HepG2 (cell line): ENCODE data around the gene NOX3. TPM values are rescaled to one million over a fixed set of nuclear protein-coding genes. Genes with fewer than 3 reads are reported as not detected.

Source experiments
- ATF5 ChIP-seq: sonication (generic); formaldehyde crosslinking; IDR thresholded peaks from 2 replicates; pipeline ENCODE4 v1.4.0; 2020; ENCODE audit warnings: mild to moderate bottlenecking, low read depth, missing genetic modification reagents
- BATF2 ChIP-seq: sonication (generic); formaldehyde crosslinking; IDR thresholded peaks from 2 replicates; pipeline ENCODE4 v1.8.0; 2022; ENCODE audit warnings: mild to moderate bottlenecking, missing genetic modification reagents, moderate library complexity
- CREB1 ChIP-seq, 2 experiments: fragments of 450-650 bp in 1 of 2; IDR thresholded peaks; 2 replicates each; pipeline ENCODE4 v1.6.1; 2016 to 2017; ENCODE audit warnings: control low read depth in 1 of 2, mild to moderate bottlenecking in 1 of 2, missing compliant biosample characterization in 1 of 2, missing genetic modification characterization in 1 of 2
- DMAP1 ChIP-seq: IDR thresholded peaks from 2 replicates; pipeline ENCODE4 v1.6.1; 2016
- ELK4 ChIP-seq: sonication (generic); formaldehyde crosslinking; IDR thresholded peaks from 2 replicates; pipeline ENCODE4 v1.9.0; 2021; ENCODE audit warnings: missing genetic modification reagents, borderline replicate concordance
- SIX1 ChIP-seq: sonication (generic); formaldehyde crosslinking; IDR thresholded peaks from 2 replicates; pipeline ENCODE4 v1.4.0; 2020; ENCODE audit warnings: missing genetic modification reagents, borderline replicate concordance
- TEAD3 ChIP-seq: optimal IDR thresholded peaks from 2 replicates; pipeline ENCODE3; 2016; ENCODE audit warnings: borderline replicate concordance
- ZBTB38 ChIP-seq: sonication (generic); formaldehyde crosslinking; IDR thresholded peaks from 2 replicates; pipeline ENCODE4 v1.5.1; 2020; ENCODE audit warnings: mild to moderate bottlenecking, missing genetic modification reagents
- ZNF275 ChIP-seq: sonication (generic); formaldehyde crosslinking; IDR thresholded peaks from 2 replicates; pipeline ENCODE4 v1.8.0; 2022; ENCODE audit warnings: missing genetic modification reagents, mild to moderate bottlenecking, inconsistent platforms, borderline replicate concordance
- ZNF335 ChIP-seq: sonication (generic); formaldehyde crosslinking; IDR thresholded peaks from 2 replicates; pipeline ENCODE4 v1.4.0; 2020; ENCODE audit warnings: missing genetic modification reagents
- ZNF644 ChIP-seq: IDR thresholded peaks from 2 replicates; pipeline ENCODE4 v1.6.1; 2016; ENCODE audit warnings: low read depth
- ZNF652 ChIP-seq: IDR thresholded peaks from 2 replicates; pipeline ENCODE4 v1.6.1; 2016; ENCODE audit warnings: low read depth, borderline replicate concordance
- ZNF691 ChIP-seq: sonication (generic); formaldehyde crosslinking; IDR thresholded peaks from 2 replicates; pipeline ENCODE4 v1.4.0; 2020; ENCODE audit warnings: missing genetic modification reagents, low read depth, mild to moderate bottlenecking, borderline replicate concordance
- ZNF788 ChIP-seq: sonication (generic); formaldehyde crosslinking; IDR thresholded peaks from 2 replicates; pipeline ENCODE4 v1.5.0; 2020; ENCODE audit warnings: mild to moderate bottlenecking, missing genetic modification reagents, borderline replicate concordance
- polyA plus RNA-seq, 8 experiments: library from polyadenylated mRNA; depleted of rRNA in 3 of 8; stranded (reverse) in 7 of 8; unstranded in 1 of 8; fragments of >200 nt; fragmentation: Illumina TruSeq in 4 of 8; extraction: Trizol in 4 of 8; gene quantifications; 2 replicates each; pipeline versions ENCODE4 v1.2.1 to v1.2.3, GENCODE V29; 2011 to 2016; ENCODE audit warnings: low read depth in 4 of 8, missing spikeins in 1 of 8, mixed read lengths in 1 of 8; ENCODE audit not compliant: insufficient read depth in 1 of 8
- total RNA-seq, 5 experiments: library from RNA; depleted of rRNA; stranded (reverse); fragments of >200 nt; fragmentation: Illumina TruSeq; extraction: Trizol; gene quantifications; 2 replicates each; pipeline ENCODE4 v1.2.3, GENCODE V29; 2016; ENCODE audit warnings: low read depth in 1 of 5

Gene NOX3
- total and polyA plus RNA-seq, 2 of the 13 experiments (the other 11 are each of a cell fraction or from before 2014, with no cell fraction given), result 0.09 to 0.18 TPM

GRCh38 chr6:155436981-155437749, 18.5 kb downstream of the NOX3 start (continued):
- TF ChIP-seq ZNF691 (CRISPR knock-in tag) (peak; percentile 93), TEAD3 (peak; percentile 30), ZNF788 (CRISPR knock-in tag) (peak; percentile 34; the same call in 1 of the 2 replicates), SIX1 (0 out of 2 replicates have a peak, but pooled peaks have one; percentile 5), ZNF275 (CRISPR knock-in tag) (no peak), BATF2 (no peak), ZNF652 (peak; percentile 66; the same call in 1 of the 2 replicates), ATF5 (CRISPR knock-in tag) (no peak), DMAP1 (CRISPR knock-in tag) (0 out of 2 replicates have a peak, but pooled peaks have one; percentile 11), ZBTB38 (CRISPR knock-in tag) (no peak), ZNF644 (CRISPR knock-in tag) (0 out of 2 replicates have a peak, but pooled peaks have one; percentile 34), ZNF335 (CRISPR knock-in tag) (0 out of 2 replicates have a peak, but pooled peaks have one; percentile 16), ELK4 (CRISPR knock-in tag) (no peak), CREB1 (IDR thresholded peaks at IDR 0.05) (no peak), CREB1 (CRISPR knock-in tag; IDR thresholded peaks at IDR 0.05) (0 out of 2 replicates have a peak, but pooled peaks have one; percentile 4)
